Measurements from ENCODE around the gene TNP2.

The TNP2 gene

DNA sequence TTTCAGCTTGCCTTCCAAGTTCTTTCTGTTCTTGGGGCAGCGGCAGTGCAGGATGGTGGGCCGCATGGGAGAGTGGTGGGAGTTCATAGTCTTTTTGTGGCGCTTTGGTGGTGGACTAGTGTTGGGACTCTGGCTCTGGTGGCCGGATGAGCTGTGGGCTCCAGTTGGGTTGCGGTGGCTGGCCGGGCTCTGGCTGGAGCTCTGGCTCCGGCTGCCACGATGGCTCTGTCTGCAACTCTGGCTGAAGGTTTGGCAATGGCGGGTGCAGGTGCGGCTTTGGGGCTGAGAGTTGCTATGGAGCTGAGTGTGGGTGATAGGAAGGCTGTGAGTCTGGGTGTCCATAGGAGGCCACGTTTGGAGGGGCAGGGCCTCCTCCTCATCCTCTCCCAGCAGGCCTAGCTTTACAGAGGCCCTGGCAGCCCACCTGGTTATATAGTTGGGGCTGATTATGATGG lies at the start of gene TNP2:
Gene TNP2 (minus strand): TSS at position 405 of the 455 bp plus-strand sequence. CDS start 63 bp downstream, at position 342.
- Histone ChIP-seq H3K4me2 (ENCODE audit: low read length) (no peak within 1 kb of the TSS), H3K4me1 (ENCODE audit: control insufficient read depth, low read length) (peaks cover 12% of the 10 kb centered on the region), H3K27me3 (ENCODE audit: control insufficient read depth, low read length) (no peaks in the 10 kb centered on the region), H3K36me3 (ENCODE audit: control insufficient read depth, low read length) (no peaks in the 10 kb centered on the region), H4K20me1 (ENCODE audit: control insufficient read depth, insufficient read depth, low read depth, low read length) (no peaks in the 10 kb centered on the region), H3K27ac (ENCODE audit: low read depth, low read length) (no peak within 1 kb of the TSS), H3K9me2 (replicated peaks; ENCODE audit: control insufficient read depth, low read length) (no peaks in the 10 kb centered on the region), H3K4me3 (ENCODE audit: low read length) (no peak within 1 kb of the TSS), H3F3A (ENCODE audit: control insufficient read depth, insufficient read depth) (no peaks in the 10 kb centered on the region), H3K79me2 (ENCODE audit: control insufficient read depth, low read length) (no peaks in the 10 kb centered on the region), H3K9me3 (ENCODE audit: control insufficient read depth, insufficient read depth, low read length) (no peaks in the 10 kb centered on the region)
- TF ChIP-seq, protein P1, sequence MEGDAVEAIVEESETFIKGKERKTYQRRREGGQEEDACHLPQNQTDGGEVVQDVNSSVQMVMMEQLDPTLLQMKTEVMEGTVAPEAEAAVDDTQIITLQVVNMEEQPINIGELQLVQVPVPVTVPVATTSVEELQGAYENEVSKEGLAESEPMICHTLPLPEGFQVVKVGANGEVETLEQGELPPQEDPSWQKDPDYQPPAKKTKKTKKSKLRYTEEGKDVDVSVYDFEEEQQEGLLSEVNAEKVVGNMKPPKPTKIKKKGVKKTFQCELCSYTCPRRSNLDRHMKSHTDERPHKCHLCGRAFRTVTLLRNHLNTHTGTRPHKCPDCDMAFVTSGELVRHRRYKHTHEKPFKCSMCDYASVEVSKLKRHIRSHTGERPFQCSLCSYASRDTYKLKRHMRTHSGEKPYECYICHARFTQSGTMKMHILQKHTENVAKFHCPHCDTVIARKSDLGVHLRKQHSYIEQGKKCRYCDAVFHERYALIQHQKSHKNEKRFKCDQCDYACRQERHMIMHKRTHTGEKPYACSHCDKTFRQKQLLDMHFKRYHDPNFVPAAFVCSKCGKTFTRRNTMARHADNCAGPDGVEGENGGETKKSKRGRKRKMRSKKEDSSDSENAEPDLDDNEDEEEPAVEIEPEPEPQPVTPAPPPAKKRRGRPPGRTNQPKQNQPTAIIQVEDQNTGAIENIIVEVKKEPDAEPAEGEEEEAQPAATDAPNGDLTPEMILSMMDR (IDR thresholded peaks at IDR 0.05; ENCODE audit: low read depth, low read length, poor library complexity, severe bottlenecking), result no peak
- no peak for TF ChIP-seq EZH2phosphoT487 (IDR thresholded peaks at IDR 0.05; ENCODE audit: borderline replicate concordance, low read length)

- Histone ChIP-seq H3K27ac (ENCODE audit: low read depth, low read length) (no peak overlapping the region), H4K20me1 (ENCODE audit: control insufficient read depth, insufficient read depth, low read depth, low read length) (no peaks in the 10 kb centered on the region), H3K27me3 (ENCODE audit: control insufficient read depth, low read length) (peaks cover 7% of the 10 kb centered on the region; the same call in 1 of the 2 replicates), H3K4me1 (ENCODE audit: control insufficient read depth, low read length) (peaks cover 41% of the 10 kb centered on the region), H3K9me2 (replicated peaks; ENCODE audit: control insufficient read depth, low read length) (no peaks in the 10 kb centered on the region), H3K4me3 (ENCODE audit: low read length) (no peak overlapping the region), H3K36me3 (ENCODE audit: control insufficient read depth, low read length) (no peaks in the 10 kb centered on the region), H3K9me3 (ENCODE audit: control insufficient read depth, insufficient read depth, low read length) (no peaks in the 10 kb centered on the region), H3K79me2 (ENCODE audit: control insufficient read depth, low read length) (no peaks in the 10 kb centered on the region), H3K4me2 (ENCODE audit: low read length) (no peak overlapping the region), H3F3A (ENCODE audit: control insufficient read depth, insufficient read depth) (peaks cover 6% of the 10 kb centered on the region)
- no peak for TF ChIP-seq EZH2phosphoT487 (IDR thresholded peaks at IDR 0.05; ENCODE audit: borderline replicate concordance, low read length)
- TF ChIP-seq, protein P1 (IDR thresholded peaks at IDR 0.05; ENCODE audit: low read depth, low read length, poor library complexity, severe bottlenecking), result no peak
Observed at GRCh38 chr16:11318817-11319216, 49.7 kb upstream of the TNP2 start.

DNA sequence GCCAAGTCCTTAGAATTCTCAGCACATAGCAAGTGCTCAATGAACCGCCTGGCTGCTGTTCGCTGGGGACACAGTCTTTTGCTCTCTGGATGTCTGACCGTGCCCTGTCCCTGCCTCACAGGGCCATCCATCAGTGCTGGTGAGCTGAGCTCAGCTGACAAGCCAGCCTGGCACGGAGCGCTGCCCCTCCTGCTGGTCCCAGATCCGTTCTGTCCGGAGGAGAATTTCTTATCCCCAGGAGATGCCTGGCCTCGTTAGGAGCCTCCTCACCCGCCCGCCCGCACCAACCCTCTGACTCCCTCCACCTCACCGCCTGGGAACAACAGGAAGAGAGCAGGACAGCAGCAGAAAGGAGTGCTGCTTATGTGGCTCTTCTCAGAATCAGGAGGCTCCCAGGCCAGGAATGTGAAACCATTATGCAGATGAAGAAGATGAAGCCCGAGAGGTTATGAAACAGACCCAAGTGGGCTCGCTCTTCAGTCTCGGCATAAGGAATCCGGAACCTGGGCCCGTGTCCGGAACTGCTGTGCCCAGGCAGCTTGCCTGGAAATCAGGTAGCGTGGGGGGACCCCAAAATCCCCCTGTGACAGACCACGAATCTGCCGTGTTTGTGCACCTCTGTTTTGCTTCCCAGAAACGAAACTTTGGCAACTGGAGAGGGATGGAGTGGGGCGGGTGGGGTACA lies 47.3 kb upstream of the TNP2 start:
- Histone ChIP-seq H3K27ac (ENCODE audit: low read depth, low read length) (no peak overlapping the region), H3K27me3 (ENCODE audit: control insufficient read depth, low read length) (peaks cover 7% of the 10 kb centered on the region; the same call in 1 of the 2 replicates), H3K4me2 (ENCODE audit: low read length) (no peak overlapping the region)

More for the DNA sequence above, 47.3 kb upstream of the TNP2 start:
- Histone ChIP-seq H3K79me2 (ENCODE audit: control insufficient read depth, low read length) (no peaks in the 10 kb centered on the region), H3K4me3 (ENCODE audit: low read length) (no peak overlapping the region), H3K9me3 (ENCODE audit: control insufficient read depth, insufficient read depth, low read length) (no peaks in the 10 kb centered on the region), H3K36me3 (ENCODE audit: control insufficient read depth, low read length) (no peaks in the 10 kb centered on the region), H3K4me1 (ENCODE audit: control insufficient read depth, low read length) (peaks cover 60% of the 10 kb centered on the region), H3K9me2 (replicated peaks; ENCODE audit: control insufficient read depth, low read length) (no peaks in the 10 kb centered on the region), H4K20me1 (ENCODE audit: control insufficient read depth, insufficient read depth, low read depth, low read length) (no peaks in the 10 kb centered on the region), H3F3A (ENCODE audit: control insufficient read depth, insufficient read depth) (0 out of 2 replicates have a peak, but pooled peaks cover 2% of the 10 kb centered on the region)
- TF ChIP-seq, protein P1 (IDR thresholded peaks at IDR 0.05; ENCODE audit: low read depth, low read length, poor library complexity, severe bottlenecking), result no peak
- no peak for TF ChIP-seq EZH2phosphoT487 (IDR thresholded peaks at IDR 0.05; ENCODE audit: borderline replicate concordance, low read length)
